GM10266 (cell line): Measurements from ENCODE around the gene SLC4A8.

ENCODE experiments used
- DNase-seq: peaks from one replicate; pipeline ENCODE4 v3.0.0; 2012; ENCODE audit errors: extremely low spot score
- TF ChIP-seq, protein P1 (sequence below): IDR thresholded peaks from 2 replicates; pipeline ENCODE4 v1.5.1; 2012; ENCODE audit warnings: mild to moderate bottlenecking, low read depth; ENCODE audit not compliant: control insufficient read depth, insufficient read depth; ENCODE audit errors: missing control alignments

Gene SLC4A8

DNA sequence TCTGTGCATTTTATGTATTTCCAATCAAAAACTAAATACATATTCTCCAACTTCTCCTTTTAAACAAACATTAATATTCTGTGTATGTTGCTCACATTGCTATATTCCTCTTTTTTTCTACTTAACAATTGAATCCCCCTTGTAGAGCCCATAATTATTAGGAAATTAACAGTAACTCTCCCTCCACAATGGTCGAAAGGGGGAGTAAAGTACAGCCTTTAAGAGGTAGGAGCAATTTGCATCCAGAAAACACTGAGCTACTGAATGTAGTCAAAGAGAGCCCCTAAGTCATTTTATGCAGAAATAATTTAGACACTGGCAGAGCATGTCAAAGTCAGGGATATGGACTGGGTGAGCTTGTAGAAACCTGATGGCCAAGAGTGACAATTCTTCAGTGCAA lies 109.2 kb downstream of the SLC4A8 start:
- no peak for DNase-seq

DNA sequence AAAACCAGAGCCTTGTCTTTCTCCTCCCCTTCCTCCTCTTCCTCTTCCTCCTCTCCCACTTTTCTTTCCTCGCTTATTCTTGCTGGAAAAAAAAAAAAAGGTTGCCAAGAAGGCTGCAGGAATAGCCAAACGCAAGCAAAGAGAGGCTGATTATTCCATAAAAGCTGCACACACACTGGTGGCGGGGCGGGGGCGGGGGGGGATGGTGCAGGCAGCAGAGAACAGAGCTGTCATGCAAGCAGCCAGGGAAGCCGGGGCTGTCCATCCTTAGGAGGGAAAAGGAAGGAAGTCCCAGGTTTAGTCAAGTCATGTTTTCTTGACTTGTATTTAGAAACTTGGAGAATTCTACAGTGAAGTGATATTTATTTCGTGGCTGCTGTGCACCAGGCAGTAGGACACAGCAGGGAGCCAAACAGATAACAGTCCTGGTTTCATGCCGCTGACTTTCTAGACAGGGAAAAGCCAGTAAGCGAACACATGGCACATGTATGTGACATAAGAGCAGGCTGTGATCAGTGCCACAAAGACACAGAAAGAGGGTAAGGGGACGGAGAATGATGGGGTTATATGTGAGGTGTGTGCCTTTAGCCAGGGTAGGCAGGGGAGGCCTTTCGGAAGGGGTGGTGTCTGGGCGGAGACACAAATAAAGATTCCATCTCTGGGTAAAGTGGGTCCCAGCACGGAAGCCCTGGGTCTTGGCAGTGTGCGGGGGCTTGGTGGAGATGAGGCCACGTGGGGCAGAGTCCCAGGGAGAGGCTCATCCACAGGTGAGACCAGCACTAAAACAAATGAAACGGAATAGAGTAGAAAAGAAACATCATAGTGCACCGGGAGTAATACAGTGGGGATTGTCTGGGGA lies 109.8 kb downstream of the SLC4A8 start:
- TF ChIP-seq, protein P1, sequence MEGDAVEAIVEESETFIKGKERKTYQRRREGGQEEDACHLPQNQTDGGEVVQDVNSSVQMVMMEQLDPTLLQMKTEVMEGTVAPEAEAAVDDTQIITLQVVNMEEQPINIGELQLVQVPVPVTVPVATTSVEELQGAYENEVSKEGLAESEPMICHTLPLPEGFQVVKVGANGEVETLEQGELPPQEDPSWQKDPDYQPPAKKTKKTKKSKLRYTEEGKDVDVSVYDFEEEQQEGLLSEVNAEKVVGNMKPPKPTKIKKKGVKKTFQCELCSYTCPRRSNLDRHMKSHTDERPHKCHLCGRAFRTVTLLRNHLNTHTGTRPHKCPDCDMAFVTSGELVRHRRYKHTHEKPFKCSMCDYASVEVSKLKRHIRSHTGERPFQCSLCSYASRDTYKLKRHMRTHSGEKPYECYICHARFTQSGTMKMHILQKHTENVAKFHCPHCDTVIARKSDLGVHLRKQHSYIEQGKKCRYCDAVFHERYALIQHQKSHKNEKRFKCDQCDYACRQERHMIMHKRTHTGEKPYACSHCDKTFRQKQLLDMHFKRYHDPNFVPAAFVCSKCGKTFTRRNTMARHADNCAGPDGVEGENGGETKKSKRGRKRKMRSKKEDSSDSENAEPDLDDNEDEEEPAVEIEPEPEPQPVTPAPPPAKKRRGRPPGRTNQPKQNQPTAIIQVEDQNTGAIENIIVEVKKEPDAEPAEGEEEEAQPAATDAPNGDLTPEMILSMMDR = no peak
- DNase-seq = no peak

More for the DNA sequence above, 109.2 kb downstream of the SLC4A8 start:
- TF ChIP-seq, protein P1 = no peak

DNA sequence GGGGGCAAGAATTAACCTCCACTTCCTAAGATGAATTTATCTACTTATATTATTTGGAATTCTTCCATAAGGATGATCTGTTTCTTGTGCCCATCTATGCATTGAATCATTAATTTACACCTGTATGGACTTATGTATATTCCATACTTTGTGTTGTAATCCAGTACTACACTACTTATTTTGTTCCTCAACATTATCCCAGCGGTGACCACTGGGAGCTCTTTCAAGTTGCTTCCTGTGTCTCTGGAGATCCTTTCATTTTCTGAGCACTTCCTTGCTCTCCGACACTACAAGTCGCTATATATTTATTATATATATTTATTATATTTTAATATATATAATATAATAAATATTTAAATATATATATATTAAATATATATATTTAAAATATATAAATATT lies 111.5 kb downstream of the SLC4A8 start:
- TF ChIP-seq, protein P1 = no peak
- DNase-seq = no peak

DNA sequence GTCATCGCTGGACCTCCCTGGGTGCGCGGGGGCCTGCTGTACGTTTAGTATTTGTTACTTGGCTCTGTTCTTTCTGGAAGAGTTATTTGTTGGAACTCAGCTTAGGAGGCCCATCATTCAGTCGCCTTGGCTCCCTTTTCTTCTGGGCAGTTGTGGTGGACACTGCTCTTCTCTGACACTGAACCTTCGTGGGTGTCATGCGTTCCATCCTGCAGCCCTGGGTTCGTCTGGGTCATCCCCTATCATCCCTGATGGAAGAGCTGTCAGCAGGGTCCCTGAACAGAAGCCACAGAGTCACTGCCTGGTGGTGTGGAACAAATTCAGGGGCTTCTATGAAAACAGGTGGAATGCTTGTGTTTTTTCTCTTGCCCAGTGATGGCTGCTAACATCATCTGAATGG lies 113.5 kb downstream of the SLC4A8 start:
- DNase-seq = no peak
- TF ChIP-seq, protein P1 = no peak

DNA sequence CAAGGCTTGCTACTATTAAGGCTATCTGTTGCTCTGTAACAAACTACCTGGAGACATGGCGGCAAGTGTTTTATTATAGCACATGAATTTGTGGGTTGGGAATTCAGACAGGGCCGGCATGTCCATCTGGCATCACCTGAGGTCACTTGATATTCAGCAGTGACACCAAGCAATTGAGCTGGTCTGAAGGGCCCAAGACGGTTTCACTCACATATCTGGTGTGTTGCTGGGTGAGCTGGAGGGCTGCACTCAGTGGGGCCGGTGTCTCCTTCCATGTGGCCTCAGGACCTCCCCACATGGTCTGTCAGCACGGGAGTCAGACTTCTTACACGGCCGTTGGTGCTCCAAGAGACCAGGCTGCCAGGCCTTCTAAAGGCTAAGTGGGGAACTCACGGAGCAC lies 114.0 kb downstream of the SLC4A8 start:
- TF ChIP-seq, protein P1 = no peak
- DNase-seq = no peak

DNA sequence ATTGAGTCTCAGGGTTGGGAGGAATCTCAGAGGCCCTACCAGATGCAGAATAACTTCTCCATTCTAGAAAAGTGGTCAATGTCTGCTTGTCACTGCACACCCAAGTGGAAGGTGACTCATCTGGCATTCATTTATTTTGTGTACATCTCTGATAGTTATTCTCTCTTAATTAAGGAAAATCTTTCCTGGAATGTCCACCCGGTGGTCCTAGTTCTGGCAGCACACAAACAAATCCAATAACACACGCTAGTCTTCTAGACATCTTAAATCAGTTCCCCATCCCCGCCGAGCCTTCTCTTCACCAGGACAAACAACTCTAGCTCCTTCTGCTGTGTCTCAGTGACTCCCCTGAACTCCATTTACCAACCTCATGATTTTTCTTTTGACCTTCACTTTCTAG lies 116.4 kb downstream of the SLC4A8 start:
- no peak for DNase-seq
- TF ChIP-seq, protein P1 = no peak

DNA sequence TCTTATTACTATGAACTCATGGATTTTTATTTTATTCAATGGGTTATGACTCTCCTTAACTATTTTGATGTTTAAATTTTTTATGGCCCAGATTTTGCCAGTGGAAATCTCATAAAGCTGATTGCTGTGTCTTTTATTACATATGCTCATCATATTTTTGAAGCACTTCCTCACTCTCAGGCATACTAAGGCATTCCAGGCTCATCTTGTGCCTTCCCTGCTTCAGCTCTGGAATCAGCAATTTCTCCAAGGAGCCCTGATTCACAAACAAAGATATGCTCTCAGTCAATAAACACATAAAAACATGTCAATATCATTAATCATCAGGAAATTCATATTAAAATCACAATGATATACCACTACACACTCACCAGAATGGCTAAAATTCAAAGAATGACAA lies 121.5 kb downstream of the SLC4A8 start:
- no peak for DNase-seq

More for the DNA sequence above, 121.5 kb downstream of the SLC4A8 start:
- TF ChIP-seq, protein P1 = no peak
